Spleen (tissue), 7 donors: ENCODE data around the gene SLC2A4.

ENCODE experiments used
- POLR2A ChIP-seq, 3 donors: fragments of 450-650 bp; IDR thresholded peaks; one replicate each; pipeline ENCODE4 v1.5.1; 2017; ENCODE audit warnings: antibody characterized with exemption in 3 of 3, mild to moderate bottlenecking in 1 of 3
- POLR2AphosphoS5 ChIP-seq, 3 donors: sonication (generic); formaldehyde crosslinking; IDR thresholded peaks; one replicate each; pipeline ENCODE4 v1.5.1; 2017; ENCODE audit warnings: antibody characterized with exemption in 3 of 3
- TF ChIP-seq, protein P1 (sequence below), 11 experiments: fragments of 200-600 bp in 7 of 11; fragments of 450-650 bp in 4 of 11; sonication (generic) in 4 of 11; IDR thresholded peaks in 8 of 11; conservative IDR thresholded peaks in 3 of 11; 1 replicate in 7 of 11; 2 replicates in 4 of 11; pipeline versions ENCODE4 v1.4.0 to v1.8.0; 2016 to 2021; ENCODE audit warnings: antibody characterized with exemption in 11 of 11, inconsistent platforms in 4 of 11, mild to moderate bottlenecking in 1 of 11
- donor health status: DM: no; HTN: no; CAD: no; lungs with moderate emphysema.
- donor health status: DM: no; HTN: no; CAD: no.
- donor health status: DM: no; HTN: no; CAD: no.

DNA sequence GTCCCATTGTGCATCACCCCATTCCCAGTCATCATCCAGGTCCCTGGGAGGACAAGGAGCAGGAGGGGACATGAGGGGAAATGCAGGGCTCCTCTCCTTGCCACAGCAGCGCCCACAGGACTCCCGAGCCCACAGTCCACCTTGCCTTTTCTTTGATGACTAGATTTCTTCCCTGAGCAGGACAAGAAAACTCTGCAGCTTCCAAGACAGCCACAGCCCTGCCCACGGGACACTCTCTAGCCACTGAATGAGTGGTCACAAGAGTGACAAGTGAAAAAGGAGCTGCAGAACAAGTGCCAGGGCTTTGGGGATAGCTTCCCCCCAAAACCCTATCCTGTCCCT is 42.9 kb downstream of the SLC2A4 start:
- TF ChIP-seq, protein P1, sequence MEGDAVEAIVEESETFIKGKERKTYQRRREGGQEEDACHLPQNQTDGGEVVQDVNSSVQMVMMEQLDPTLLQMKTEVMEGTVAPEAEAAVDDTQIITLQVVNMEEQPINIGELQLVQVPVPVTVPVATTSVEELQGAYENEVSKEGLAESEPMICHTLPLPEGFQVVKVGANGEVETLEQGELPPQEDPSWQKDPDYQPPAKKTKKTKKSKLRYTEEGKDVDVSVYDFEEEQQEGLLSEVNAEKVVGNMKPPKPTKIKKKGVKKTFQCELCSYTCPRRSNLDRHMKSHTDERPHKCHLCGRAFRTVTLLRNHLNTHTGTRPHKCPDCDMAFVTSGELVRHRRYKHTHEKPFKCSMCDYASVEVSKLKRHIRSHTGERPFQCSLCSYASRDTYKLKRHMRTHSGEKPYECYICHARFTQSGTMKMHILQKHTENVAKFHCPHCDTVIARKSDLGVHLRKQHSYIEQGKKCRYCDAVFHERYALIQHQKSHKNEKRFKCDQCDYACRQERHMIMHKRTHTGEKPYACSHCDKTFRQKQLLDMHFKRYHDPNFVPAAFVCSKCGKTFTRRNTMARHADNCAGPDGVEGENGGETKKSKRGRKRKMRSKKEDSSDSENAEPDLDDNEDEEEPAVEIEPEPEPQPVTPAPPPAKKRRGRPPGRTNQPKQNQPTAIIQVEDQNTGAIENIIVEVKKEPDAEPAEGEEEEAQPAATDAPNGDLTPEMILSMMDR (IDR thresholded peaks at IDR 0.05 in 8 of 11, conservative IDR thresholded peaks at IDR 0.05 in 3 of 11), result peak in 4 of 11 experiments; percentile 23 to 51 (median 40)
- TF ChIP-seq POLR2AphosphoS5 (IDR thresholded peaks at IDR 0.05), result peak in 1 of 3 donors; percentile 2
- TF ChIP-seq POLR2A (IDR thresholded peaks at IDR 0.05), result no peak
